Activated CD4-positive, alpha-beta memory T cell treated with anti-CD3 and anti-CD28 coated beads for 36 hours (primary cell): Measurements from ENCODE around the gene FAIM2. TPM values are rescaled to one million over a fixed set of nuclear protein-coding genes. Genes with fewer than 3 reads are reported as not detected.
"Not testable (repeated sequence)": the region's sequence is repeated elsewhere in the genome, so short reads cannot be mapped to it uniquely, and the experiment has no call there.

Experiments used
- CTCF ChIA-PET: fragments of 350-600 bp; sonication (Branson Sonifier 250); formaldehyde crosslinking; loops from one replicate; lab custom pipeline; 2021; ENCODE audit warnings: antibody characterized with exemption, inconsistent platforms; lab: Charles Lee
- POLR2A ChIA-PET: fragments of 350-600 bp; sonication (Branson Sonifier 250); formaldehyde crosslinking; loops from one replicate; lab custom pipeline; 2021; ENCODE audit warnings: antibody characterized with exemption; lab: Charles Lee
- DNase-seq: peaks from one replicate; pipeline ENCODE4 v3.0.0-alpha.2; 2020
- H3K27ac Mint-ChIP-seq: one replicate; pipeline ENCODE4 v1.8.0; 2021; ENCODE audit warnings: mixed read lengths
- H3K27me3 Mint-ChIP-seq: one replicate; pipeline ENCODE4 v1.8.0; 2021; ENCODE audit warnings: mixed read lengths
- H3K36me3 Mint-ChIP-seq: one replicate; pipeline ENCODE4 v1.8.0; 2021; ENCODE audit warnings: mixed read lengths
- H3K4me1 Mint-ChIP-seq: one replicate; pipeline ENCODE4 v1.8.0; 2021; ENCODE audit warnings: low read depth, mixed read lengths
- H3K4me3 Mint-ChIP-seq: one replicate; pipeline ENCODE4 v1.8.0; 2021; ENCODE audit warnings: mild to moderate bottlenecking, mixed read lengths
- H3K9me3 Mint-ChIP-seq: one replicate; pipeline ENCODE4 v1.8.0; 2021; ENCODE audit warnings: mixed read lengths
- intact Hi-C: fragments of 100-400 bp; cut with micrococcal nuclease; formaldehyde crosslinking; loops from one replicate; pipeline ENCODE4 v1.15.1; 2023
- total RNA-seq, 2 experiments: library from RNA; stranded (reverse); gene quantifications; one replicate each; pipeline ENCODE4 v1.2.3, GENCODE V29; 2021

The FAIM2 gene
- total RNA-seq, 2 experiments from 2014 or later = 1.7 to 2.1 TPM

GRCh38 chr12:49864798-49865090 is 39.0 kb downstream of the FAIM2 start:
- Mint-ChIP-seq H3K27ac (no peak overlapping the region), H3K36me3 (no peaks in the 10 kb centered on the region), H3K4me1 (no peaks in the 10 kb centered on the region), H3K4me3 (no peak overlapping the region), H3K27me3 (no peaks in the 10 kb centered on the region), H3K9me3 (no peaks in the 10 kb centered on the region)
- ChIA-PET POLR2A (no interaction called here), CTCF (interaction anchor here (0.8 to 7.3 kb wide), 4 partner anchors 81 to 227 kb away, joined by 3 to 56 read pairs (median 4); no protein-coding TSS in a partner anchor)
- DNase-seq = no peak
- intact Hi-C loops = loop anchor here (5.0 kb wide), 1 partner anchor 83 kb away; no protein-coding TSS in a partner anchor

GRCh38 chr12:49863946-49864797 is 39.5 kb downstream of the FAIM2 start:
- no peaks in the 10 kb centered on the region for H3K27me3 Mint-ChIP-seq
- ChIA-PET POLR2A (no interaction called here), CTCF (interaction anchor here (0.9 to 7.3 kb wide), 8 partner anchors 13 to 192 kb away, joined by 3 to 56 read pairs (median 4); no protein-coding TSS in a partner anchor)
- no peak for DNase-seq
- H3K9me3 Mint-ChIP-seq = no peaks in the 10 kb centered on the region
- intact Hi-C loops = no loop called here
- H3K36me3 Mint-ChIP-seq = no peaks in the 10 kb centered on the region
- H3K4me3 Mint-ChIP-seq = no peak overlapping the region
- H3K27ac Mint-ChIP-seq = no peak overlapping the region
- H3K4me1 Mint-ChIP-seq = no peaks in the 10 kb centered on the region

GRCh38 chr12:49860921-49861320 is 42.8 kb downstream of the FAIM2 start:
- not testable (repeated sequence) for H3K27me3 Mint-ChIP-seq

GRCh38 chr12:49855890-49856289 is 47.8 kb downstream of the FAIM2 start:
- H3K27me3 Mint-ChIP-seq, intact Hi-C loops, POLR2A ChIA-PET, DNase-seq, H3K4me1 Mint-ChIP-seq, H3K9me3 Mint-ChIP-seq, H3K4me3 Mint-ChIP-seq, H3K36me3 Mint-ChIP-seq, H3K27ac Mint-ChIP-seq: not testable (repeated sequence)
- CTCF ChIA-PET = interaction anchor here (1.1 to 2.9 kb wide), 3 partner anchors 9 to 17 kb away, joined by 3 to 10 read pairs (median 3); no protein-coding TSS in a partner anchor

More at GRCh38 chr12:49860921-49861320, 42.8 kb downstream of the FAIM2 start:
- CTCF ChIA-PET, POLR2A ChIA-PET, H3K36me3 Mint-ChIP-seq, H3K4me3 Mint-ChIP-seq, DNase-seq, H3K4me1 Mint-ChIP-seq, intact Hi-C loops, H3K9me3 Mint-ChIP-seq, H3K27ac Mint-ChIP-seq: not testable (repeated sequence)

- POLR2A ChIA-PET = no interaction called here
- Mint-ChIP-seq H3K27ac (no peak overlapping the region), H3K27me3 (no peaks in the 10 kb centered on the region), H3K36me3 (no peaks in the 10 kb centered on the region), H3K4me3 (no peak overlapping the region), H3K4me1 (peaks cover 7% of the 10 kb centered on the region), H3K9me3 (no peaks in the 10 kb centered on the region)
- CTCF ChIA-PET = interaction anchor here (0.9 to 2.9 kb wide), 4 partner anchors 8 to 91 kb away, joined by 3 to 10 read pairs (median 3); no protein-coding TSS in a partner anchor
- intact Hi-C loops = no loop called here
- DNase-seq = no peak
Observed at GRCh38 chr12:49854976-49855375, 48.7 kb downstream of the FAIM2 start.

- peaks cover 7% of the 10 kb centered on the region for H3K4me1 Mint-ChIP-seq
- no peak for DNase-seq
- peaks cover 3% of the 10 kb centered on the region for H3K27me3 Mint-ChIP-seq
- no peak overlapping the region for H3K4me3 Mint-ChIP-seq
- ChIA-PET CTCF (interaction anchor here (2.9 kb wide), 1 partner anchor 13 kb away, joined by 10 read pairs; no protein-coding TSS in a partner anchor), POLR2A (no interaction called here)
- intact Hi-C loops = no loop called here
- no peaks in the 10 kb centered on the region for H3K36me3 Mint-ChIP-seq
- H3K27ac Mint-ChIP-seq = no peak overlapping the region
- no peaks in the 10 kb centered on the region for H3K9me3 Mint-ChIP-seq
Observed at GRCh38 chr12:49853671-49854070, 50.0 kb downstream of the FAIM2 start.

- no peak for DNase-seq
- POLR2A ChIA-PET = no interaction called here
- Mint-ChIP-seq H3K9me3 (no peaks in the 10 kb centered on the region), H3K27me3 (peaks cover 3% of the 10 kb centered on the region), H3K4me1 (peaks cover 25% of the 10 kb centered on the region), H3K36me3 (no peaks in the 10 kb centered on the region), H3K27ac (no peak overlapping the region), H3K4me3 (no peak overlapping the region)
- intact Hi-C loops = no loop called here
- CTCF ChIA-PET = interaction anchor here (1.0 to 1.6 kb wide), 7 partner anchors 8 to 237 kb away, joined by 3 to 8 read pairs (median 3); partner anchors contain the start of genes SMARCD1 and TMBIM6
Observed at GRCh38 chr12:49847161-49847560, 56.5 kb downstream of the FAIM2 start.

GRCh38 chr12:49846032-49846431 is 57.7 kb downstream of the FAIM2 start:
- Mint-ChIP-seq H3K9me3 (no peaks in the 10 kb centered on the region), H3K4me1 (peaks cover 35% of the 10 kb centered on the region), H3K36me3 (no peaks in the 10 kb centered on the region), H3K27ac (no peak overlapping the region), H3K27me3 (peaks cover 3% of the 10 kb centered on the region), H3K4me3 (no peak overlapping the region)
- DNase-seq = no peak
- intact Hi-C loops = no loop called here
- ChIA-PET CTCF (interaction anchor here (1.3 to 1.7 kb wide), 4 partner anchors 9 to 210 kb away, joined by 3 to 7 read pairs (median 5); no protein-coding TSS in a partner anchor), POLR2A (no interaction called here)

- intact Hi-C loops = loop anchor here (2.0 to 5.0 kb wide), 2 partner anchors 82 to 103 kb away; partner anchors contain the start of gene TMBIM6
- peak overlapping the region; percentile 90 for H3K4me3 Mint-ChIP-seq
- ChIA-PET POLR2A (interaction anchor here (1.4 kb wide), 1 partner anchor 102 kb away, joined by 12 read pairs; the partner anchor contains the start of gene TMBIM6), CTCF (interaction anchor here (1.0 to 1.9 kb wide), 6 partner anchors 16 to 198 kb away, joined by 3 to 6 read pairs (median 4); partner anchors contain the start of gene NCKAP5L)
- peak overlapping the region; percentile 2 for H3K27ac Mint-ChIP-seq
- H3K36me3 Mint-ChIP-seq = no peaks in the 10 kb centered on the region
- no peak for DNase-seq
- H3K9me3 Mint-ChIP-seq = no peaks in the 10 kb centered on the region
- no peaks in the 10 kb centered on the region for H3K27me3 Mint-ChIP-seq
- H3K4me1 Mint-ChIP-seq = peaks cover 33% of the 10 kb centered on the region
Observed at GRCh38 chr12:49843876-49844437, 59.7 kb downstream of the FAIM2 start.

- no peak for DNase-seq
- Mint-ChIP-seq H3K4me1 (peaks cover 33% of the 10 kb centered on the region), H3K27me3 (no peaks in the 10 kb centered on the region), H3K4me3 (peak overlapping the region; percentile 90), H3K27ac (peak overlapping the region; percentile 94), H3K9me3 (no peaks in the 10 kb centered on the region), H3K36me3 (peaks cover 1% of the 10 kb centered on the region)
- ChIA-PET CTCF (interaction anchor here (0.9 to 1.9 kb wide), 8 partner anchors 15 to 268 kb away, joined by 3 to 7 read pairs (median 4); partner anchors contain the start of genes NCKAP5L and TMBIM6), POLR2A (interaction anchor here (0.6 to 1.4 kb wide), 3 partner anchors 18 to 102 kb away, joined by 3 to 12 read pairs (median 4); partner anchors contain the start of gene TMBIM6)
- intact Hi-C loops = loop anchor here (2.0 to 5.0 kb wide), 2 partner anchors 81 to 103 kb away; partner anchors contain the start of gene TMBIM6
Observed at GRCh38 chr12:49843411-49843810, 60.3 kb downstream of the FAIM2 start.

GRCh38 chr12:49842519-49843352 is 61.0 kb downstream of the FAIM2 start, which contains the start of gene BCDIN3D:
Gene BCDIN3D, minus strand, starts transcription at chr12:49843106. Its CDS starts 19 bp downstream, at chr12:49843087.
- H3K36me3 Mint-ChIP-seq = peaks cover 4% of the 10 kb centered on the region

More at GRCh38 chr12:49842519-49843352, 61.0 kb downstream of the FAIM2 start, which contains the start of gene BCDIN3D:
- ChIA-PET POLR2A (interaction anchor here (0.6 to 1.4 kb wide), 4 partner anchors 17 to 139 kb away, joined by 3 to 12 read pairs (median 4); partner anchors contain the start of gene TMBIM6), CTCF (interaction anchor here (0.9 to 2.1 kb wide), 9 partner anchors 15 to 269 kb away, joined by 3 to 13 read pairs (median 6); partner anchors contain the start of genes NCKAP5L and TMBIM6)
- no peaks in the 10 kb centered on the region for H3K9me3 Mint-ChIP-seq
- peaks cover 33% of the 10 kb centered on the region for H3K4me1 Mint-ChIP-seq
- H3K4me3 Mint-ChIP-seq = peak within 1 kb of the TSS; percentile 90
- peak within 1 kb of the TSS; percentile 94 for H3K27ac Mint-ChIP-seq
- no peaks in the 10 kb centered on the region for H3K27me3 Mint-ChIP-seq
- peak; percentile 97 for DNase-seq
- intact Hi-C loops = loop anchor here (1.0 to 5.0 kb wide), 3 partner anchors 14 to 102 kb away; partner anchors contain the start of genes NCKAP5L and TMBIM6
